Activated CD8-positive, alpha-beta memory T cell treated with anti-CD3 and anti-CD28 coated beads, Interleukin-2, amount 50 U/mL, for 24 hours (primary cell): Measurements from ENCODE around the gene INTS6L.
"Not testable (repeated sequence)": the region's sequence is repeated elsewhere in the genome, so short reads cannot be mapped to it uniquely, and the experiment has no call there.

Experiments used
- DNase-seq: peaks from one replicate; pipeline ENCODE4 v3.0.0-alpha.2; 2020; ENCODE audit errors: extremely low read depth

Gene INTS6L

DNA sequence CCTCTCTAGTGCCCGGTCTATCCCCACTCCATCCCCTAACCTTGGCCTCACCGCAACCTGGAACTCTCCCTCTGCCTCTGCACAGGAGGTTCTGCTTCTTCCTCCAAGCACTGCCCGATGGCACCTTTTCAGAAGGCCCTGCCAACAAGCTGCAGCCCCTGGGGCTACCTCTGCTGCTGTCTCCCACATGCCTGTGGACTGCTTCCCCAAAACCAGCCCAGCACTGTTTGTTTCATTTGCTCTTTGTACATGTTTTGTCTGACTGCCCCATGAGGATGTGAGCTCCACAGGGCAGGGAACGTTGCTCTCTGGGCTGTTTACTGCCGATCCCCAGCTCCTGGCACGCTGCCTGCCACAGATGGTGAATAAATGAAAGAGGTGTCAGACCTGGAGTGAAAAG, 85.4 kb downstream of the INTS6L start:
- no peak for DNase-seq

DNA sequence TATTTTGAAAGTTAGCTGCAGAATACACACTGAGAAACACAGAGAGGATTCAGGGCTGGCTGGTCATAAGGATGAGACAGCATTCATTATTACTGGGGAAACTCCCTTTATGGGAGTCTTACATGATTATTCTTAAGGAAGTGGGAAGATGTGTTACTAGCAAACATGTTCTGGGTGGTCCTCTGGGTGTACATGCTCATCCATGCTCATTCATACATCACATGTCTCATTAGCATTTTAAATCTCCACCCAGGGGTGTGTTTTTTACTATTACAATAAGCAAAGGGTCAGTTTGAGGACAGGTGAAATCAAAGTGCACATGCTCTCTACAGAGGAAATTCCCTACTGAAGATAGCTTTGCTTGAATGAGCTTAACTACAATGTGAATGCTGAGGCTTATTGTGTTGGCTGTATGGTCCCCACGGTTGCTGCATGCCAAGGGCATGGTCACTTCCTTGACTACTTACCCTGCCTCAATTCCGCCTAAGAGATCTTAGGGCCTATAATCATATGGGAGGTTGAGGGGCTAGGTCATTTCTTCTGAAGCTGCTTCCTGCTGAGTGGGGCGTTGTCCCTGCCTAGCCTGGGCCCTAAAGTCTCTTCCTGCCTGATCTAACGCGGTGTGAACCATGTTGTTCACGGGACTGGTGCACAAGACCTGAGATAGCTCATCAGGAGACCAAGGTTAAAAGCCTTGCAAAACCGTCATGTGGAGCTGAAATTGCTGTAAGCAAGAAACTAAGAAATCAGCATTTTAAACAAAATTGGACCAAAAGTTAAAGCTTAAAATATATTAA, 104.1 kb downstream of the INTS6L start:
- not testable (repeated sequence) for DNase-seq

DNA sequence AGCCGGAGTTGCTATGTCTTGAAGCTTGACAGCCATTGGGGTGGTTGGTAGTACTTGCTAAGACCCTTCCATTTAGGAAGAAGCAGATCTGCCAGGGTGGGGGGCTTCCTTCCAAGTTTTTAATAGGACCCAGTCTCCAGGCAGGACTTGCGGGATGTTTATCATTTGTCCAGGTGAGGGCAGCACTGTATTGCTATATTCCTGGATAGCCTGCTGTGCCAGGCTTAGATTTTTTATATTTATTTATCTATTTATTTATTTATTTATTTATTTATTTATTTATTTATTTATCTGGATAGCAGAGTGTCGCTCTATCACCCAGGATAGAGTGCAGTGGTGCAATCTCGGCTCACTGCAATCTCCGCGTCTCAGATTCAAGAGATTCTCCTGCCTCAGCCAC, 105.5 kb downstream of the INTS6L start:
- DNase-seq, result no peak

DNA sequence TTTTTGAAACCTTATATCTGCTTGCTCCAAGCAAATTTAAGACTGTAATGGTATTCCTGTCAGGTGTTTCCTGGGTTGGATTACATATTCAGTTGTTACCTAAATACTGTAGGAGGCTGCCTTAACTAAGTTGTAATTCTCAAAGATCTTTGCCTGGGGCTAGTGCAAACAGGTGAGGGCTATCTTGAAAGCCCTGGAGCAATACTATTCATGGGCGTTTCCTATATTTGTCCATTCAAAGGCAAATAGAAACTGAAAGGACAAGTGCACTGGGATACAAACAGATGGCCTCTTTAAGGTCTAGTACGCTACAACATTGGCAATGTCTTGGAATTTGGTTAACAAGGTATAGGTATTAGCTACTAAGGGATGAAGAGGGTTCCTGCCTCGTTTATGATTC, 108.9 kb downstream of the INTS6L start:
- DNase-seq, result no peak
